HG03196 (cell line): ENCODE results near the gene CCDC174.

Experiments used
- ATAC-seq: cut with Tn5 transposase; IDR thresholded peaks from one replicate; pipeline ENCODE4 v1.9.1; 2021; ENCODE audit not compliant: unreplicated experiment

CCDC174 gene

DNA sequence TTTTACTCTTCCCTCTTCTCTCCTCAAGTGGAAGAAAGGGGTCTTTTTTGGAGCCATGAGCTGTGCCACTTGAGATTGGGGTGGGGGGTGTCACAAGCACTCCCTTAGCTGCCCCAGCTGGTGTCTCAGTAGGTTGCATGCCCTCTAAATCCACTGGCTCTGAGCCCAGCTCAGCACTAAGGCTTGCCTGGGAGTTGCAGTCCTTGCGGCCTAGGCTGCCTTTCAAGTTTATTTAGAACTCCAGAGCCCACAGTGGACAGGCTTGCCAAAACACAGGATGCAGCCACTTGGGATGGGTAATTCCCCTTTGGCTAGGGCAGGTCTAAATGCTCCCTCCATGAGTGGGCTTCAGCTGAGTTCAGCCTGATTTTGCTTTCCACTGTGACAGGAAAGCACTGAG, 48.1 kb downstream of the CCDC174 start:
- ATAC-seq: no peak

DNA sequence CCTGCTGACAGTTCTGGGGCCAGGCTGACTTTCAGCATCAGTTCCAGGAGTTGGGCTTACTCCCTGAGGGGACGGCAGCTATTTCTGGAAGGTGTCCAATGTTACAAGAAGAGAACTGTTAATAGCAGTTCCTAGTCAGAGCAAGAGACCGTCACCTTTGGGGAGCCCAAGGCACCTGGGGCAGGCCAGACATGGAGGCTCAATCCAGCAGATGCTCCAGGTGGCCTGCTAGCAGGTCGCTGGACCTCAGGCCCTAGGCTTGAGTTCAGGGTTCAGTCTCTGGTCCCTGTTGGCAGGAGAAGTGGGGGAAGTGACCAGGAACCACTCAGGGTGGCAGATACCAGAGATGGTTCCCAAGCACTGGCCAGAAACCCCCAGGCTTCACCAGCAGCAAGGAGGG, 49.3 kb downstream of the CCDC174 start:
- ATAC-seq: no peak

DNA sequence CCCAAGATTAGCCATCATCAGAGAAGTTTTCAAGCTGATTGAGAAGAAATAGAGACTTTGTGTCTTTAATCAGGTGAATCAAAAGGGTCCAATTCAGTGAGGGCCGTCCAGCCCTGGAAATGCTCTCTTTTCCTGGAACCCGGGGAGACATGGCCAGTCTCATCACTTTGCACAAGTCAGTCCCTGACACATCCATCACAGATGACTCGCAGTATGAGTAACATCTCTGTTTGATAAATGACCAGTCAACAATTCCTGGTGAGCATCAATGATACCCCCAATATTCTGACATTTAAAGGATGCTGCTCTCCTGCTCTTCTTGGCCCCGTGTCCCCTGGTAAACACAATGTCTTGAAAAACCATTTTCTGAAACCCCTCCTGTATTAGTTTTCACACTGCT, 50.1 kb downstream of the CCDC174 start:
- no peak for ATAC-seq

DNA sequence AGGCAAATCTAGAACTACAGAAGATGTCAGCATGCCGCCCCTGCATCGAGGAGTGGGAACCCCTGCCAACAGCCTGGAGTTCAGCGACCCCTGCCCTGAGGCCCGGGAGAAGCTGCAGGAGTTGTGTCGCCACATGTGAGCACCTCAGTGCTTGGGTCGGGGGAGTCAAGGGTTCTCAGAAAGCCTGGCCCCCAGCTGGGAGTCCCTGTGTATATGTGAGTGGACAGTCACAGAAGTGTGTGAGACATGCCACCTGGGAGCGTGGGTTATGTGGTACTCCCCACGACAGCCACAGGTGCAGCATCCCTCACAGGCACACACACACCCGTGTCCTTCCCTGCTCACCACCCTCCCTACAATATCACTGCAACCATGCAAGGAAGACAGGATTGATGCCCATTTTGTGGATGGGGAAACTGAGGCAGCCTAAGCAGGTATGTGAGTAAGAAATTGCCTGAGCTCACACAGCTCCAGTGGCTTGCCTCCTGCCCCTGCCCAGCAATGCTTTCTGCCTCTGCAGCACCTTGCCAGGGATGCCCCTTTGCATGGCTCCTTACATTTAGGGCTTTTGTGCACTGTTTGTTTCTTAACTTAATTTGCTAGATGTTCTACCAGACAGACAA, 51.7 kb downstream of the CCDC174 start:
- no peak for ATAC-seq

DNA sequence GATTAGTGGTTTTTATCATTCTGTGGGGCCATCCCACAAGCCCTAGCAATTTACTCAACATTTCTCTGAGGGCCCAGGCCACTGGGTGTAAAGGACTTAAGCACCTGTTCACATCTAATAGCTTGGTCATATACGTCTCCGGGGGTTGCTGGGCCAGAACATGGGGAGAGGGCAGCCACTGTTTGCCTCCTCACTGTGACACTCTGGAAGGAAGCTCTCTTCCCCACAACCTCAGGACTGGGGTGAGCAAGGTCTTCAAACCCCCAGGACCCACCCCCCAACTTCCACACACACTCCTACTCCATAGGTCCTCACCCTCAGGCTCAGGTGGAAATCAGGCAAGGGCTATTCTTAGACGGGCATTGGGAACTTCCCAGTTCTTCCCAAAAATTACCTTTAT, 52.2 kb downstream of the CCDC174 start:
- no peak for ATAC-seq

DNA sequence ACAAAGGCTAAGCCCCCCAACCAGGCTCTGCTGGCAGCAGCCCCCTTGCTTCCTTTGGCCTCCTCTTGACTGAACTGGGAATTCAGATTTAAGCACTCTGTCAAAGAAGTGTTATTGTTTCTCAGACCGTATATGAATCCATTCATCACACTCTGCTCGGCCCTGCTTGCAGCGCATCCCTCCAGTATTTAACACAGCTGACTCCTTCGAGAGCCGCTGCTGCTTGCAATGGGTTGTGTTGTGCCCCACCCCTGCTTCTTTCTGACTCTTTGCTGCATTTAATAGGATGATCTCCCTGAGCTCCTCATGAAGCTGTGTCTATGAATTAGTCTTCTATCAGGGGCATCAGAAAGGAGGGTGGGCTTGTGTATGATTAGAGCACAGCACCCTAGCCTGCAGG, 54.5 kb downstream of the CCDC174 start:
- no peak for ATAC-seq

- no peak for ATAC-seq
These were observed 65.0 kb downstream of the CCDC174 start for GRCh38 chr3:14716591-14716990.

DNA sequence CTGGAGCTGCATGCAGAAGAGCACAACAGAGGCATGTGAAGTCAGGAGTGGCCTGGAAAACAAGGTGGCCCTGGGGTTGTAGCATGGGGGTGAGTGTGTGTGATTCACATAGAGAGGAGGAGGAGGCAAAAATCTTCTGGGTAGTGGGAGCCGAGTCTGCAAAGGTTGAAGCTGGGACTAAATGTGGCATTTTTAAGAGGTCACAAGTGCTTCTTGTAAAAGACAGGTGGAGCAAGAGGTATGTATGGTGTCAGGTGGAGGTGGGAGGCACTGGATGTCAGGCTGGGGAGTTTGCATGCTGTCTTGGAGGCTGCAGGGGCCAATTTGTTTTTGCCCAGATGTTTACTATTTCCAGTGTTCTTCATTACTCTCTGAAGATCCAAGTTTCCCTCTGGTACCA, 65.7 kb downstream of the CCDC174 start:
- ATAC-seq: no peak

DNA sequence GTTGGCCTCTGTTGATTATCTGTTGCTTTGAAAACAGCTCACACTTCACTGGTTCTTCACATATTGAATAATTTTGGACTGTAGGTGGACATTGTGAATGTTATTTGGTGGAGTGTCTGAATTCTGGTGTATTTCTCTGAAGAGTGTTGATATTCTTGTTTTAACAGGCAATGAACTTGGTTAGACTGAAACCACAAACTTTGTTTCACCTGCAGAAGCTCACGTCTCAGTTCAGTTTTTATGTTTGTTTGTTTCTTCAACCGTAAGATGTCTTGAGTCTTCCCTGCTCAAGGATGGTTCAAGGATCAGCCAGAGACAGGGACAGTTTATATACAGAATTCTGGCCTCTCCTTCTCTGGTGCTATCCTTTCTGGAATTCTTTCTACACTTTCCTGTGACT, 67.0 kb downstream of the CCDC174 start:
- no peak for ATAC-seq

- ATAC-seq: no peak
These were observed 67.4 kb downstream of the CCDC174 start for GRCh38 chr3:14719006-14719405.

- no peak for ATAC-seq
These were observed 69.7 kb downstream of the CCDC174 start for GRCh38 chr3:14721126-14721864.
